ENCODE data around the gene TOR4A.

TOR4A gene

GRCh38 chr9:137314561-137315560, 37.3 kb downstream of the TOR4A start:
- no peak for DNase-seq (ENCODE audit: low read depth)
- no peak for TF ChIP-seq CTCF (IDR thresholded peaks at IDR 0.05; ENCODE audit: insufficient read depth, low read depth, low read length, missing control alignments)
- H3K4me3 ChIP-seq (ENCODE audit: low read length), result no peak overlapping the region

GRCh38 chr9:137315581-137316011, 38.1 kb downstream of the TOR4A start:
- no peak for TF ChIP-seq CTCF (IDR thresholded peaks at IDR 0.05; ENCODE audit: insufficient read depth, low read depth, low read length, missing control alignments)
- DNase-seq (ENCODE audit: low read depth), result no peak
- no peak overlapping the region for H3K4me3 ChIP-seq (ENCODE audit: low read length)

- peak; percentile 76 for DNase-seq (ENCODE audit: low read depth)
- no peak for TF ChIP-seq CTCF (IDR thresholded peaks at IDR 0.05; ENCODE audit: insufficient read depth, low read depth, low read length, missing control alignments)
- H3K4me3 ChIP-seq (ENCODE audit: low read length), result peak overlapping the region; percentile 16
Observed at GRCh38 chr9:137316012-137316981, 38.8 kb downstream of the TOR4A start.

GRCh38 chr9:137317021-137317717, 39.6 kb downstream of the TOR4A start:
- no peak for DNase-seq (ENCODE audit: low read depth)
- no peak overlapping the region for H3K4me3 ChIP-seq (ENCODE audit: low read length)
- no peak for TF ChIP-seq CTCF (IDR thresholded peaks at IDR 0.05; ENCODE audit: insufficient read depth, low read depth, low read length, missing control alignments)

GRCh38 chr9:137317718-137318511, 40.4 kb downstream of the TOR4A start:
- DNase-seq (ENCODE audit: low read depth), result no peak
- H3K4me3 ChIP-seq (ENCODE audit: low read length), result no peak overlapping the region
- TF ChIP-seq CTCF (IDR thresholded peaks at IDR 0.05; ENCODE audit: insufficient read depth, low read depth, low read length, missing control alignments), result no peak
